HepG2 (cell line): ENCODE data around the gene CLEC16A. TPM values are rescaled to one million over a fixed set of nuclear protein-coding genes. Genes with fewer than 3 reads are reported as not detected.

ENCODE experiments used
- ATAC-seq: fragments of 200-7000 bp; cut with Tn5 transposase; 3 replicates; pipeline ENCODE4 v1.9.1; 2020; ENCODE audit warnings: mild to moderate bottlenecking, moderate library complexity
- BruUV-seq: library from RNA; stranded (reverse); fragments of 400-500 nt; replicated peaks from 2 replicates; lab custom pipeline; 2021; lab: Mats Ljungman, UMichigan
- CTCF ChIA-PET: fragments of 300-600 bp; formaldehyde crosslinking; extraction: SDS; loops from one replicate; lab custom pipeline; 2021; ENCODE audit warnings: low total read pairs, inconsistent platforms, low intra/inter-chr PET ratio; lab: Yijun Ruan, JAX
- POLR2A ChIA-PET: fragments of 350-600 bp; sonication (Branson Sonifier 250); formaldehyde crosslinking; loops from one replicate; lab custom pipeline; 2020; ENCODE audit warnings: antibody characterized with exemption, inconsistent platforms; lab: Yijun Ruan, JAX
- DNase-seq: peaks from one replicate; pipeline ENCODE4 v3.0.0-alpha.2; 2015; ENCODE audit warnings: low spot score
- FAIRE-seq: peaks from 3 replicates; lab custom pipeline; 2011; peaks lifted over from hg19 to GRCh38; lab: Jason Lieb, UNC
- H2AFZ ChIP-seq: one replicate; pipeline ENCODE4 v1.6.1; 2011; ENCODE audit warnings: low read length, inconsistent platforms
- H3K27ac ChIP-seq: fragments of 300-600 bp; 3 replicates; pipeline ENCODE4 v1.8.0; 2011; ENCODE audit warnings: mixed run types, mild to moderate bottlenecking, mixed read lengths, low read length, inconsistent platforms; ENCODE audit not compliant: insufficient read depth; ENCODE audit errors: extremely low read length
- H3K27me3 ChIP-seq, 2 experiments: fragments of 200-600 bp in 1 of 2; 2 replicates in 1 of 2; 3 replicates in 1 of 2; pipeline versions ENCODE4 v1.6.0 to v1.8.0; 2011; ENCODE audit warnings: low read length in 2 of 2, mild to moderate bottlenecking in 2 of 2, moderate library complexity in 2 of 2, inconsistent platforms in 1 of 2; ENCODE audit not compliant: insufficient read depth in 2 of 2, control insufficient read depth in 1 of 2
- H3K36me3 ChIP-seq, 2 experiments: fragments of 200-600 bp in 1 of 2; replicated peaks in 1 of 2; 2 replicates in 1 of 2; 3 replicates in 1 of 2; pipeline versions ENCODE4 v1.5.1 to v1.8.0; 2011; ENCODE audit warnings: low read length in 2 of 2, inconsistent platforms in 1 of 2; ENCODE audit not compliant: insufficient read depth in 2 of 2, control insufficient read depth in 1 of 2
- H3K4me1 ChIP-seq: 2 replicates; pipeline ENCODE4 v1.5.1; 2012; ENCODE audit warnings: low read length, inconsistent platforms; ENCODE audit not compliant: insufficient read depth
- H3K4me2 ChIP-seq: 2 replicates; pipeline ENCODE4 v1.6.0; 2011; ENCODE audit warnings: low read depth, low read length, inconsistent platforms
- H3K4me3 ChIP-seq, 3 experiments: fragments of 200-600 bp in 1 of 3; sonication (generic), shearing (Covaris generic) in 1 of 3; replicated peaks in 1 of 3; 2 replicates each; pipeline ENCODE4 v1.5.1; 2011 to 2016; ENCODE audit warnings: low read length in 3 of 3, inconsistent platforms in 2 of 3, low read depth in 2 of 3, mild to moderate bottlenecking in 2 of 3, control low read depth in 1 of 3, mixed read lengths in 1 of 3; ENCODE audit not compliant: insufficient read depth in 1 of 3
- H3K79me2 ChIP-seq: one replicate; pipeline ENCODE4 v1.6.1; 2011; ENCODE audit warnings: low read length, inconsistent platforms; ENCODE audit not compliant: insufficient read depth
- H3K9ac ChIP-seq: 2 replicates; pipeline ENCODE4 v1.6.0; 2011; ENCODE audit warnings: mild to moderate bottlenecking, low read depth, low read length, inconsistent platforms; ENCODE audit not compliant: insufficient read depth
- H3K9me3 ChIP-seq: 2 replicates; pipeline ENCODE4 v1.5.1; 2012; ENCODE audit warnings: mild to moderate bottlenecking, low read length
- H4K20me1 ChIP-seq: 2 replicates; pipeline ENCODE4 v1.6.0; 2011; ENCODE audit warnings: inconsistent platforms, mild to moderate bottlenecking, low read length, moderate library complexity; ENCODE audit not compliant: insufficient read depth
- ATF5 ChIP-seq: sonication (generic); formaldehyde crosslinking; IDR thresholded peaks from 2 replicates; pipeline ENCODE4 v1.4.0; 2020; ENCODE audit warnings: mild to moderate bottlenecking, low read depth, missing genetic modification reagents
- CREM ChIP-seq, 2 experiments: sonication (generic) in 1 of 2; formaldehyde crosslinking in 1 of 2; IDR thresholded peaks; 2 replicates each; pipeline versions ENCODE4 v1.4.0 to v1.6.1; 2016 to 2020; ENCODE audit warnings: antibody characterized with exemption in 1 of 2, mild to moderate bottlenecking in 1 of 2, missing genetic modification reagents in 1 of 2
- DMAP1 ChIP-seq: IDR thresholded peaks from 2 replicates; pipeline ENCODE4 v1.6.1; 2016
- HINFP ChIP-seq: sonication (generic); formaldehyde crosslinking; IDR thresholded peaks from 2 replicates; pipeline ENCODE4 v1.4.0; 2020; ENCODE audit warnings: low read depth, mild to moderate bottlenecking, missing genetic modification reagents
- HMGXB4 ChIP-seq, 2 experiments: sonication (generic) in 1 of 2; formaldehyde crosslinking in 1 of 2; IDR thresholded peaks; 2 replicates each; pipeline versions ENCODE4 v1.4.0 to v1.6.1; 2018 to 2020; ENCODE audit warnings: missing genetic modification reagents in 2 of 2, borderline replicate concordance in 1 of 2, low read depth in 1 of 2, mild to moderate bottlenecking in 1 of 2, missing biosample characterization in 1 of 2
- HNRNPUL1 ChIP-seq: fragments of 200-400 bp; formaldehyde crosslinking; IDR thresholded peaks from 2 replicates; pipeline ENCODE4 v1.6.1; 2017; ENCODE audit warnings: low read depth, mild to moderate bottlenecking, low read length, moderate library complexity
- MEIS2 ChIP-seq: sonication (generic); formaldehyde crosslinking; IDR thresholded peaks from 2 replicates; pipeline ENCODE4 v1.9.0; 2021; ENCODE audit warnings: mild to moderate bottlenecking, missing genetic modification reagents
- NFE2L1 ChIP-seq: sonication (generic); formaldehyde crosslinking; IDR thresholded peaks from 2 replicates; pipeline ENCODE4 v1.4.0; 2020; ENCODE audit warnings: missing genetic modification reagents, mild to moderate bottlenecking, borderline replicate concordance
- PAWR ChIP-seq: sonication (generic); formaldehyde crosslinking; IDR thresholded peaks from 2 replicates; pipeline ENCODE4 v1.4.0; 2020; ENCODE audit warnings: missing genetic modification reagents, mild to moderate bottlenecking, borderline replicate concordance
- RNF2 ChIP-seq: fragments of 450-650 bp; conservative IDR thresholded peaks from 2 replicates; pipeline ENCODE4 v1.6.1; 2016; ENCODE audit warnings: low read depth
- SMAD3 ChIP-seq: sonication (generic); formaldehyde crosslinking; IDR thresholded peaks from 2 replicates; pipeline ENCODE4 v1.4.0; 2020; ENCODE audit warnings: missing genetic modification reagents
- SOX13 ChIP-seq, 3 experiments: fragments of 450-650 bp in 1 of 3; sonication (generic) in 1 of 3; formaldehyde crosslinking in 1 of 3; IDR thresholded peaks in 2 of 3; conservative IDR thresholded peaks in 1 of 3; 2 replicates each; pipeline versions ENCODE4 v1.5.0 to v1.6.1; 2016 to 2020; ENCODE audit warnings: antibody characterized with exemption in 1 of 3, mild to moderate bottlenecking in 1 of 3, missing compliant biosample characterization in 1 of 3, missing genetic modification reagents in 1 of 3, moderate library complexity in 1 of 3
- TMF1 ChIP-seq: sonication (generic); formaldehyde crosslinking; IDR thresholded peaks from 2 replicates; pipeline ENCODE4 v1.8.1; 2022; ENCODE audit warnings: low read depth, missing genetic modification reagents
- ZFAT ChIP-seq: sonication (generic); formaldehyde crosslinking; conservative IDR thresholded peaks from 2 replicates; pipeline ENCODE4 v1.8.1; 2023; ENCODE audit warnings: missing genetic modification reagents, inconsistent platforms
- ZNF414 ChIP-seq: sonication (generic); formaldehyde crosslinking; IDR thresholded peaks from 2 replicates; pipeline ENCODE4 v1.5.0; 2020; ENCODE audit warnings: missing genetic modification reagents
- ZNF446 ChIP-seq: sonication (generic); formaldehyde crosslinking; IDR thresholded peaks from 2 replicates; pipeline ENCODE4 v1.5.0; 2020; ENCODE audit warnings: mild to moderate bottlenecking, missing genetic modification reagents
- ZNF468 ChIP-seq: sonication (generic); formaldehyde crosslinking; IDR thresholded peaks from 2 replicates; pipeline ENCODE4 v1.8.0; 2022; ENCODE audit warnings: mild to moderate bottlenecking, moderate library complexity, missing genetic modification reagents
- WGBS: methylation state at CpG from one replicate; pipeline ENCODE4 v1.1.6; 2017; ENCODE audit warnings: low lambda C conversion rate; 5-methylcytosine and 5-hydroxymethylcytosine counted together
- in situ Hi-C: cut with HindIII; loops from 2 replicates; pipeline ENCODE4 v1.10.0; 2017; ENCODE audit warnings: low pct_unique_long_range_greater_than_20kb; ENCODE audit not compliant: extremely low pct_ligation_motif_present
- intact Hi-C: fragments of 100-400 bp; cut with micrococcal nuclease; formaldehyde crosslinking; loops from one replicate; pipeline ENCODE4 v1.10.0; 2022; ENCODE audit not compliant: unreplicated experiment
- polyA plus RNA-seq, 8 experiments: library from polyadenylated mRNA; depleted of rRNA in 3 of 8; stranded (reverse) in 7 of 8; unstranded in 1 of 8; fragments of >200 nt; fragmentation: Illumina TruSeq in 4 of 8; extraction: Trizol in 4 of 8; gene quantifications; 2 replicates each; pipeline versions ENCODE4 v1.2.1 to v1.2.3, GENCODE V29; 2011 to 2016; ENCODE audit warnings: low read depth in 4 of 8, missing spikeins in 1 of 8, mixed read lengths in 1 of 8; ENCODE audit not compliant: insufficient read depth in 1 of 8
- total RNA-seq, 5 experiments: library from RNA; depleted of rRNA; stranded (reverse); fragments of >200 nt; fragmentation: Illumina TruSeq; extraction: Trizol; gene quantifications; 2 replicates each; pipeline ENCODE4 v1.2.3, GENCODE V29; 2016; ENCODE audit warnings: low read depth in 1 of 5

Gene CLEC16A
- total and polyA plus RNA-seq, 2 of the 13 experiments (the other 11 are each of a cell fraction or from before 2014, with no cell fraction given) = 8.5 to 10.3 TPM

GRCh38 chr16:11007714-11008280 lies 63.4 kb downstream of the CLEC16A start:
- Histone ChIP-seq H3K4me1 (no peaks in the 10 kb centered on the region), H4K20me1 (no peaks in the 10 kb centered on the region), H3K79me2 (no peaks in the 10 kb centered on the region), H2AFZ (no peak overlapping the region), H3K27ac (no peak overlapping the region), H3K9me3 (no peaks in the 10 kb centered on the region), H3K27me3 (no peaks in the 10 kb centered on the region), H3K9ac (no peak overlapping the region), H3K4me3 (no peak overlapping the region), H3K36me3 (peaks cover 6 to 8% of the 10 kb centered on the region in 2 experiments; a peak in 4 of 5 replicates), H3K4me2 (no peak overlapping the region)
- ChIA-PET POLR2A (no interaction called here), CTCF (no interaction called here)
- ATAC-seq (no peak), DNase-seq (no peak), FAIRE-seq (no peak)
- 95% methylated on average over 7 of the region's 7 CpGs for WGBS
- in situ Hi-C loops (no loop called here), intact Hi-C loops (no loop called here)
- no TSS peak for BruUV-seq
- no peak for TF ChIP-seq HINFP (CRISPR knock-in tag)
- TF ChIP-seq MEIS2 (CRISPR knock-in tag) = no peak
- TF ChIP-seq ZNF414 (CRISPR knock-in tag) = no peak
- TF ChIP-seq ZNF446 = no peak
- no peak for TF ChIP-seq DMAP1 (CRISPR knock-in tag)
- TF ChIP-seq CREM (IDR thresholded peaks at IDR 0.05) = no peak
- no peak for TF ChIP-seq CREM (CRISPR knock-in tag; IDR thresholded peaks at IDR 0.05)
- no peak for TF ChIP-seq SMAD3 (CRISPR knock-in tag)
- TF ChIP-seq ZFAT = no peak
- TF ChIP-seq HMGXB4 (CRISPR knock-in tag; IDR thresholded peaks at IDR 0.05; ENCODE audit: borderline replicate concordance in 1 of 2, low read depth in 1 of 2) = no peak
- TF ChIP-seq ATF5 = no peak
- no peak for TF ChIP-seq RNF2
- no peak for TF ChIP-seq ZNF468 (CRISPR knock-in tag)
- no peak for TF ChIP-seq NFE2L1 (CRISPR knock-in tag)
- TF ChIP-seq SOX13 (IDR thresholded peaks at IDR 0.05) = no peak
- TF ChIP-seq SOX13 (CRISPR knock-in tag; conservative IDR thresholded peaks at IDR 0.05 in 1 of 2, IDR thresholded peaks at IDR 0.05 in 1 of 2) = no peak
- no peak for TF ChIP-seq PAWR (CRISPR knock-in tag)
- no peak for TF ChIP-seq TMF1 (CRISPR knock-in tag)
- no peak for TF ChIP-seq HNRNPUL1
